Parietal lobe (tissue), 2 donors: ENCODE measurements around the gene CRELD2. TPM values are rescaled to one million over a fixed set of nuclear protein-coding genes. Genes with fewer than 3 reads are reported as not detected.

Experiments used
- small RNA-seq: library from RNA; depleted of rRNA; stranded (forward); fragments of <200 nt; gene quantifications from one replicate; pipeline ENCODE3, GENCODE V24; 2014; ENCODE audit warnings: low replicate concordance
- total RNA-seq: library from RNA; depleted of rRNA; stranded (reverse); fragments of >200 nt; gene quantifications from one replicate; pipeline ENCODE4 v1.2.3, GENCODE V29; 2014

Gene CRELD2
- 17.8 TPM for total RNA-seq

GRCh38 chr22:49917974-49918910, at the start of gene CRELD2, which contains the start of gene ALG12:
TSS of gene CRELD2 (plus strand) at chr22:49918634. CDS start at chr22:49918770, 136 bp downstream.
TSS of gene ALG12 (minus strand) at chr22:49918438. CDS start at chr22:49913765, 4,673 bp downstream.

DNA sequence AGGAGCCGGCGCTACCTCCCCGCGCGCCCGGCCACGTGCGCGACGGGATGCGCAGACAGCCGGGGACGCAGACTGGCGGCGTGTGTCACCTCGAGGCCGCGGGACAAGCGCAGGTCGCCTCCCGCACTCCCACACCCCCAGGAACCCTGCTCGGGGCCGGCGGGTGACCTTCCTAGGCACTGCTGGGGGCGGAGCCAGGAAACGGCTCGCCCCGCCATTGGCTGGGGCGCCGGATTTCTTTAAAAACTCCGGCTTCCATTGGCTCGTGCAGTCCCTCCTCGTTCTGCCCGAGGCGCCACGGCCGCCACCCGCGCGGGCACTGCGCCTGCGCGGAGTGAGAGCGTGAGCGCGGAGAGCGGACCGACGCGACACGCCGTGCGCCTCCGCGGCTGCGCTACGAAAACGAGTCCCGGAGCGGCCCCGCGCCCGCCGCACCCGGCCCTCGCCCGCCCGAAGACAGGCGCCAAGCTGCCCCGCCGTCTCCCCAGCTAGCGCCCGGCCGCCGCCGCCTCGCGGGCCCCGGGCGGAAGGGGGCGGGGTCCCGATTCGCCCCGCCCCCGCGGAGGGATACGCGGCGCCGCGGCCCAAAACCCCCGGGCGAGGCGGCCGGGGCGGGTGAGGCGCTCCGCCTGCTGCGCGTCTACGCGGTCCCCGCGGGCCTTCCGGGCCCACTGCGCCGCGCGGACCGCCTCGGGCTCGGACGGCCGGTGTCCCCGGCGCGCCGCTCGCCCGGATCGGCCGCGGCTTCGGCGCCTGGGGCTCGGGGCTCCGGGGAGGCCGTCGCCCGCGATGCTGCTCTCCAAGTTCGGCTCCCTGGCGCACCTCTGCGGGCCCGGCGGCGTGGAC, 41.9 kb downstream of the CRELD2 start, which contains the start of gene PIM3:
Gene PIM3, plus strand, starts transcription at position 614 of the 846 bp plus-strand sequence. Its CDS starts 176 bp downstream, at position 790.

Small RNAs within 50 kb of the gene (small RNA-seq; reads per million reads assigned to genes)
- gene MIR6821 = not detected

Other genes starting within 250 kb of the CRELD2 start
- gene BRD1, start 90.8 kb upstream of the CRELD2 start, total RNA-seq = 68.2 TPM
- 41.6 TPM for gene ZBED4, start 64.8 kb upstream of the CRELD2 start, total RNA-seq
- gene ALG12, start 196 bp upstream of the CRELD2 start, total RNA-seq = 20.7 TPM
- 12.2 TPM for gene PIM3, start 42.1 kb downstream of the CRELD2 start, total RNA-seq
- gene IL17REL, start 94.1 kb downstream of the CRELD2 start, total RNA-seq = 0.31 TPM
- not detected for gene TTLL8, start 139.7 kb downstream of the CRELD2 start, total RNA-seq
- 23.8 TPM for gene MLC1, start 166.8 kb downstream of the CRELD2 start, total RNA-seq
- 1.9 TPM for gene MOV10L1, start 171.4 kb downstream of the CRELD2 start, total RNA-seq